Retinal pigment epithelial cell (primary cell): Measurements from ENCODE around the gene ERC1.

ENCODE experiments used
- DNase-seq: peaks from one replicate; pipeline ENCODE4 v3.0.0-alpha.2; 2010; ENCODE audit warnings: low read depth
- H3K4me3 ChIP-seq: 2 replicates; pipeline ENCODE4 v1.5.1; 2011; ENCODE audit warnings: mild to moderate bottlenecking, low read length, control low read depth, moderate library complexity
- TF ChIP-seq, protein P1 (sequence below): conservative IDR thresholded peaks from 2 replicates; pipeline ENCODE4 v1.5.1; 2011; ENCODE audit warnings: low read depth, low read length, control low read depth, inconsistent platforms

Gene ERC1

DNA sequence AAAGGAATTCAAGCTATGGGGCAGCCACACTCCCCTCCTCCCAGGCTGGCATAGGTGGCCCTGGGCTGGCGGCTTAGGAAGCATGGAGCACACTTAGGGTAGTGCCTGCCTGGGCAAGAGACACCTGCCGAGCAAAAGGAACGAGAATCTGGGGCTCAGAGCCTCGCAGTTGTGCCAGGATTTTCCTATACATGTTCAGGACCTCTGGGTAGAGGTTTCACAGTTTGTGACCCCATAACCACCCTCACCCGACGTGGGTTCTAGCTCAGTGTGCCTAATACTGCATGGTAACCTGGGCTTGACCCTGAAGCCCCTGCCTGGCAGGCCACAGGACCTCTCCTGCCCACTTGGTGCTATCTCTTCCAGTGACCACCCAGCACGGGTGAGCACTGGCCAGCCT lies 503.8 kb downstream of the ERC1 start:
- DNase-seq, result no peak
- H3K4me3 ChIP-seq, result no peak overlapping the region
- TF ChIP-seq, protein P1, sequence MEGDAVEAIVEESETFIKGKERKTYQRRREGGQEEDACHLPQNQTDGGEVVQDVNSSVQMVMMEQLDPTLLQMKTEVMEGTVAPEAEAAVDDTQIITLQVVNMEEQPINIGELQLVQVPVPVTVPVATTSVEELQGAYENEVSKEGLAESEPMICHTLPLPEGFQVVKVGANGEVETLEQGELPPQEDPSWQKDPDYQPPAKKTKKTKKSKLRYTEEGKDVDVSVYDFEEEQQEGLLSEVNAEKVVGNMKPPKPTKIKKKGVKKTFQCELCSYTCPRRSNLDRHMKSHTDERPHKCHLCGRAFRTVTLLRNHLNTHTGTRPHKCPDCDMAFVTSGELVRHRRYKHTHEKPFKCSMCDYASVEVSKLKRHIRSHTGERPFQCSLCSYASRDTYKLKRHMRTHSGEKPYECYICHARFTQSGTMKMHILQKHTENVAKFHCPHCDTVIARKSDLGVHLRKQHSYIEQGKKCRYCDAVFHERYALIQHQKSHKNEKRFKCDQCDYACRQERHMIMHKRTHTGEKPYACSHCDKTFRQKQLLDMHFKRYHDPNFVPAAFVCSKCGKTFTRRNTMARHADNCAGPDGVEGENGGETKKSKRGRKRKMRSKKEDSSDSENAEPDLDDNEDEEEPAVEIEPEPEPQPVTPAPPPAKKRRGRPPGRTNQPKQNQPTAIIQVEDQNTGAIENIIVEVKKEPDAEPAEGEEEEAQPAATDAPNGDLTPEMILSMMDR, result no peak

DNA sequence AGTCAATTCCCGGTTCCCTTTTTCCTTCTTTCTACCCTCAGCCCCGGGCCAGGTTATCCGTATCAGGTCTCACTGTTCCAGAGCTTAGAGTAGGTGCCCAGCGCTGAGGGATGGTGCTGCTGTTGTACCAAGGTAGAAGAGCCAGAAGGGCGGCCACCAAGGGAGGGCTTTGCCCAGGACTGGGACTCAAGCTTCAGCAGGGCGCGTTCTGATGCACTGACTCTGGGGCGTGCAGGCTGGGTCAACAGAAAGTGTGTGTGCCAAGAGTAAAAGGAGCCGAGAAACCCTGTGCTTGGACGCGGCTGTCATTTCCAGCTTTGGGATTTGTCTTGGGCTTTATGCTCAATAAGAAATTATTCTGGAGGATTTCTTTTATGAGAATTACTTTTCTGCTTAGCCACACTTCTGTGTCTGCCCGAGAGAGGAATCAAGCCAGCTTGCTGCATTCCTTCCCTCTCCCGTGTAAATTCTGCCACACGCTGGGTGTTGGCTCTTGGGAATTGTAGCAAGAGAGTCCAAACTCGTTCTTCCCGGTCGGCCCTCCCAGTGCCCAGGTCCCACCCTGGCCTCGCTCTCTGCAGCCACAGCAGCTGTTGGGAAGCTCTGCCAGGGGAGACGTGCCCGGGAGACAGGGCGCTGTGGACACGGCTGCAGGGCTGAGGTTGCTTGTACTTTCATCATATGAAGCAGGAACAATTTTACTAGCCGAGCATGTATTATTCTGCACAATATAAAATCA lies 505.3 kb downstream of the ERC1 start:
- TF ChIP-seq, protein P1, result no peak
- DNase-seq, result no peak
- H3K4me3 ChIP-seq, result peak overlapping the region; percentile 35

DNA sequence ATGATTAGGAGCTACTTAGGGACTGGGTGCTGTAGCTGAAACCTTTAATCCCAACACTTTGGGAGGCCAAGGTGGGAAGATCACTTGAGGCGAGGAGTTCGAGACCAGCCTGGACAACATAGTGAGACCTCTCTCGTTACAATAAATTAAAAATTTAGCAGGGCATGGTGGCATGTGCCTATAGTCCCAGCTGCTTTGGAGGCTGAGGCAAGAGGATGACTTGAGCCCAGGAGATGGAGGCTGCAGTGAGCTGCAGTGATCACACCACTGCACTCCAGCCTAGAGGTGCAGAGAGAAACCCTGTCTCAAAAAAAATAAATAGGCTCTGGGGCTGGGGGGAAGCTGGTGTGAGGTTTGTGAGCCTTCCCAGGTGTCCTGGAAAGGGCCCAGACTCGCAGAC lies 506.1 kb downstream of the ERC1 start:
- DNase-seq, result no peak
- H3K4me3 ChIP-seq, result no peak overlapping the region
- TF ChIP-seq, protein P1, result no peak

DNA sequence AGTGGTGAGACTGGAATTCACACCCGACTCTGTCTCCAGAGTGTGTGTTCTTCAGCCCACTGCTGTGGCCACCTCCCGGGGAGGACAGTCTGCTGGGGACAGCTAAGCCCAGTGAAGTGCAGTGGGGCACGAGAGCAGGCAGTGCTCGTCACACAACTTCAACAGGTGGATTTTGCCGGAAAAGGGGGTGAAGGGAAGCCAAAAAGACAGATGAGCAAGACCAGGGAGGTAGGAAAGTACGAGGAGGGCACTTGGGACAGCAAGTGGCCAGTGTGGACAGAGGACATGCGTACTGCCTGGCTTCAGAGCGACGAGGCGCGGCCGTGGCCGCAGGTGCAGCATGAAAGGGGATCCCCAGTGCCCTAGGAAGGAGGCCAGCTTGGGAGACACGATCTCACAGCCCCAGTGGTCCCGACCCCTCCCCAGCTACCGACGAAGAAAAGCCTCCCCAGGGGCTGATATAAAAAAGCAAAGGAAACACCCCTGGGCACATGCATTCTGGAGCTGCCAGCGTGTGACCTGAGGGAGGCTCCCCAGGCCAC lies 507.2 kb downstream of the ERC1 start:
- TF ChIP-seq, protein P1, result no peak
- no peak overlapping the region for H3K4me3 ChIP-seq
- no peak for DNase-seq

DNA sequence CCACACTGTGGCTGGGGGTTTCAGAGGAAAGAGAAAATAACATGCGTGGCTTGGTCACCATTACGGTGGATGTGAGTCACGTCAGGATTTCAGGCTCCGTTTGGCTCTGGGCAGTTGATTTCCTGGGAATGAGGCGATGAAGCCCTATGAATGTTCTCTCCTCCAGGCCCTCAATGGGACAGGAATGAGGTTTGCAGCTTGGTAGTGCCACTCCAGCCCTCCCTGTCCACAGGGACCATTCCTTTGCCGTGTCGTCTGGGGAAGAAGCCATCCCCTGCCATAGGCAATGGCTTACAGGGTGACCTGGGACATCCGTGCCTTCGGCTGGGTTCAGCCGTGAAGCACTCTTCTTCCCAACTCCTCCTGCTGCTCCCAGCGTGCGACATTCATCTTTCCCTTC lies 508.3 kb downstream of the ERC1 start:
- no peak for DNase-seq
- TF ChIP-seq, protein P1, result no peak

DNA sequence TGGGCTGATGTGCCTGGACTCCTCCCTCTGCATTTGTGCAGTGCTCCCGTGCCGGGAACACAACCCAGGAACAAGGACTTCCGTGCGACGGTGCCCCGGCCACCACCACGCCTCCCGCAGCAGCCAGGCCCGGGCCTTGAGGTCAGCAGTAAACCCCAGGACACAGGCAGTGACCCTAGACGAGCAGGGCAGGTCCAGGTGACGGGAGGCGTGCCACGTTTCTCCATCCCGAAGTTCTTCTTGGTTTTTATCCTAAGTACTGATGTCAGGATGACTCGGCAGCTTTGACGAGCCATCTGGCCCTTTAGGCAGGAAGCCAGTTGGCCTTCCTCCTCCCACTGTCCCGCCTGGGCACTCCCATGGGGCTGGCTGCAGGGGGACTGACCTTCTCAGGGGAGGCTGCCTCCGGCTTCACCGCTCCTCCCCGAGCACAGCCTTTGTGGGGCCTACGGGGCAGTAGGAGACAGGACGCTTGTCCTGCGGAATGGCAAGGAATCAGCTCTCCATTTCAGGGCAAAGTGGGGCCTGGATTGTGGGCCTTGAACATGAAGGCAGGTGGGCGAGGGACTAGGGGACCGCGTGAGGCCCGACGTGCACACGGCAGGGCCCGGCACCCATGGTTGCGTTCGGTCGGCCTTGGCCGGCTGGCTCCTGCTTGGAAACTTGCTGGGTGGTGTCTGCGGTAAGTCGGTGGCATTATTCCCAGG lies 509.2 kb downstream of the ERC1 start:
- DNase-seq, result no peak
- TF ChIP-seq, protein P1, result no peak
- no peak overlapping the region for H3K4me3 ChIP-seq

More for the DNA sequence above, 508.3 kb downstream of the ERC1 start:
- no peak overlapping the region for H3K4me3 ChIP-seq
